GM21825 (cell line): Measurements from ENCODE around the gene MYO7B.
A peak's percentile ranks its signal among the peaks of the same experiment; 100 is the strongest.

Experiments
- ATAC-seq: cut with Tn5 transposase; IDR thresholded peaks from one replicate; pipeline ENCODE4 v1.9.1; 2021; ENCODE audit warnings: mild to moderate bottlenecking, moderate library complexity; ENCODE audit not compliant: unreplicated experiment

The MYO7B gene

DNA sequence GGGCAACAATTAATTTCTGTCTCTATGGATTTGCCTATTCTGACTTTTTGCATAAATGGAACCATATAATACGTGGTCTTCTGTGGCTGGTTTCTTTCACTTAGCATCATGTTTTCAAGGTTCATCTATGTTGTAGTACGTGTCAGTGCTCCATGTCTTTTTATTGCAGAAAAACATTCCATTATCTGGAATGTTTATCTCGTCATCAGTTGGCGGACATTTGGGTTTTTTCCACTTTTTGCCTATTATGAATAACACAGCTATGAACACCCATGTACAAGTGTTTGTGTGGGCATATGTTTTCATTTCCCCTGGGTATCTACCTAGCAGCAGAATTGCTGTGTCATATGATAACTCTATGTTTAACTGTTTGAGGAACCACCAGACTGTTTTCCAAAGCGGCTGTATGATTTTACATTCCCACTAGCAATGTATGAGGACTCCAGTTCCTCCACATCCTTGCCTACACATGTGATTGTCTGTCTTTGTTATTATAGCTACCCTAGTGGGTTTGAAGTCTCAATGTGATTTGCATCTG is 49.9 kb downstream of the MYO7B start:
- no peak for ATAC-seq

DNA sequence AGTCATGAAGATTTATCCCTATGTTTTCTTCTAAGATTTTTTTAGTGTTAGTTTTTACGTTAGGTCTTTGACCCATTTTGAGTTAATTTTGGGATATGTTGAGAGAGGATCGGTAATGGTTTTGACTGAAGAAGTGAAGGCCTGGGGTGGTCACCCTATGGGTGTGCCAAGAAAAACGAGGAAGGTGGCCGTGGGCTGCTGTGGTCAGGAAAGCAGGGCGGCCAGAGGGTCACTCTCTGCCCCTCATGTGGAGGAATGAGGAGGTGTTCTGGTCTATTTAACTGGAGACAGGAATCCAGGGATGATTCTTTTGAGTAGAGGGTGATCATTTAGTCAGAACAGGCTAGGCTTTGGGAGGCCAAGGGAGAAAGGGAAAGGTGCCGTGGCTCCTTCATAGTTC is 50.7 kb downstream of the MYO7B start:
- ATAC-seq = no peak

DNA sequence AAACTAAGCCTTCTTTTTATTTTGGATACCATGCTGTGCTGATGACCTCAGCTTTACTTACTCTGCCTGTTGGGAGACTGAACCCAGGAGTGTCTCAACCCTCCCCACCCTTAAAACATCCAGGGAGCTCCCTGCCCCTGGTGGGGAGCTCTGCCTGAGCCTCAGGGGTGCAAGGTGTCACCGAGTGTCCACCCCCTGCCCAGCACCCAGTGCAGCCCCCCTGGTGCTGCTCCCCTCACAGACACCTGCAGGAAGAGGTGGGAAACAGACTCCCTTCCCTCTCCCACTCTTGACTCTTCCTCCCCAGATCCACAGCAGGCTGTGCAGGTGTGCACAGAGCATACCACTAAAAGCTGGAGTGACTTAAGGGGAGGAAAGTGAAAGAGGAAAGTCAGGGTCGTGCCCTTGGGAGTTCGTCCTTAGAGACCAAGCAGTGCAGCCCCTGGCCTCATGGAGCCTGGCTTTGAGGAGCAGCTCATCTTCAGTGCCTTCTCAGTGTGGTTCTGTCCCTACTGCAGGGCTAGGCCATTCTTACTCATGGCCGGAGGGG is 51.3 kb downstream of the MYO7B start:
- no peak for ATAC-seq

- ATAC-seq = no peak
Observed at GRCh38 chr2:127588241-127588640, 52.8 kb downstream of the MYO7B start.

- no peak for ATAC-seq
Observed at GRCh38 chr2:127589358-127589757, 53.9 kb downstream of the MYO7B start.

- no peak for ATAC-seq
Observed at GRCh38 chr2:127589841-127590240, 54.4 kb downstream of the MYO7B start.

GRCh38 chr2:127590386-127591190 is 55.1 kb downstream of the MYO7B start:
- no peak for ATAC-seq

DNA sequence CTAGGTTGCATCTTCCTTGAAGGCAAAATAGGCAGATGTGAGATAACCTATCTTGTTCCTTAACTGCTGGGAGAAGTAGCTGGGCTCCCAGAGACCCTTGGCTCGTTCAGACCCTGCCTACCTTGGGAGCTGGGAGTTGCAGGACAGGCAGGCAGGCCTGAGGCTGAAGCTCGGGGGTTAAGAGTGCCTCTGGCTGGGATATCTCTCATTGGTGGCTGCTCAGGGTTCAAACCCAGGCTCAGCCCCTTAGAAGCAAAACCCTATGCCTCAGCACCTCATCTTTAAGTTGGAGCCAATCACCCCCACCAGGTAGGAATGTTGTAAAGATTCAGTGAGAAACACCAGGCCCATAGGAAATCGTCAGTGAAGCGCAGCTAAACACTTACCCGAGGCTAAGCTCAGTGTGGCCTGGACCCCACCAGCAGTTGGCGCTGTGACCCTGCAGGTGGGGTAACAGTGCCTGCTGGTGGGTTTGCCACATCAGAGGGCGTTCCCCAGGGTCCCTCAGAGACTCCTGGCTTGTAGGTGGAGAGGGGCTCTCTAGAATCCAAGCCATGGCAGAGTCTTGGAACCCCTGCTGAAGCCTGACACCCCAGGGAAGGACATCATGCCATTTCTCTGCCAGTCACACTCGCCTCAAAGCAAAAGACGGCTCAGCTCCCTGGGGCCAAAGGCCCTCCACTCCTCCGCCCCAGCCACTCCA is 55.9 kb downstream of the MYO7B start:
- peak; percentile 87 for ATAC-seq

- ATAC-seq = no peak
Observed at GRCh38 chr2:127592761-127593227, 57.3 kb downstream of the MYO7B start.

DNA sequence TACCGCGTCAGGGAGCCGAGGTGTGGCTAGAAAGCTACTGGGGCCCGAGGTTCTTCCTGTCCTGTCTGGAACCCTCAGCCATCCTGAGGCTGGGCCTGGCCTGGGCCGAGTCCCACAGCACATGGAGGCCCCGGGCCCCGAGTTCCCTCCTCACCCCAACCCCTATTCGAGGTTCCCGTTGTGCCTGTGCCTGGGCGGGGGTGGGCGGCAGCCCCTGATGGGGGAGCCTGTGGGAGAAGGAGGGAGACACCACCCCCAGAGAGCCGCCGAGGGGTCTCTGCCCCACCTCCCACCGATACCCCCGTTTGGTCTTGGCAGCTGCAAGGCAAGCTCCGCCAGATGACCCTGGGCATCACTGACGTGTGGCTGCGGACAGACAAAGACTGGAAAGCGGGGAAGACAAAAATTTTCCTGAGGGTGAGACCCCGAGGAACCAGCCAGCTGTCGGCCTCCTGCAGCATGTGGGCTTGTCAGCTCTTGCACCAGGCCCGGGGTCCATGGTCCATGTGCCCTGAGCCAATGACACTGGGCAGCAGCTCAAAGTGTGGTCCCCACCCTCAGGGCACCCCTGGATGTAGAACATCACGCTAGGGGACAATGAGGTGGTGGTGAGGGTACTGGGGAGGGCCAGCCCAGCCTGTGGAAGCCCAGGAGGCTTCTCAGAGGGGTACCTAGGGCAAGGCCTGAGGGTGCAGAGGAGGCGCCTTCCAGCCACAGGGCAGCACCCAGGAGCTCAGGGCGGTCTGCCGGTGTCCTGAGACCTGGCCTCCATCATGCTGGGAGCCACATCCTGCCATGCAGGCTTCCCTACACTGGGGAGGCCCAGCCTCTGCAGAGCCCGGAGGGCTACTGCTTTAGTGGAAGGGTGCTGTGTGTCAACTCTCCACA is 58.0 kb downstream of the MYO7B start:
- ATAC-seq = no peak

DNA sequence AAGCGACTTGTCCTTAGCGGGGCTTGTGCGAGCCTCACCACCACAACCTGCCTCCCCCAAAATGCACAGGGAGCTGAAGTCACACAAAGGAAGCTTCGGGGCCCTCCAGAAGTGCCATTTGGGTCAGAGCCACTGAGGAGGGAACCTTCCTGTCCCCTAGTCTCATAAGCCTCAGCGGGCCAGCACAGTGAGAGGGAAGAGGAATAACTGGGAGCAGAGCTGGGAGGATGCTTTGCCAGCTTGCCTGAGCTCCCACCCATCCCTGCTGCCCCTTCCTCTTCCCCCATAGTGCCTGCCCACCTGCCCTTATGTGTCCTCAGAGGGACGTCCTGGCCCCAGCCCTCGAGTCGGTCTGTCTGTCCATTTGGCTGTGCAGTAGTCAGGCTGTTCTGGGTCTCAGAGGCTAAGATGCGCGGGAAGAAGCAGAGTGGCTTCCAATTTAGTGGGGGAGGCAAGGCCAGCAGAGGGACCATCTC is 58.7 kb downstream of the MYO7B start:
- ATAC-seq = no peak

GRCh38 chr2:127596311-127597045 is 61.0 kb downstream of the MYO7B start:
- ATAC-seq = no peak

DNA sequence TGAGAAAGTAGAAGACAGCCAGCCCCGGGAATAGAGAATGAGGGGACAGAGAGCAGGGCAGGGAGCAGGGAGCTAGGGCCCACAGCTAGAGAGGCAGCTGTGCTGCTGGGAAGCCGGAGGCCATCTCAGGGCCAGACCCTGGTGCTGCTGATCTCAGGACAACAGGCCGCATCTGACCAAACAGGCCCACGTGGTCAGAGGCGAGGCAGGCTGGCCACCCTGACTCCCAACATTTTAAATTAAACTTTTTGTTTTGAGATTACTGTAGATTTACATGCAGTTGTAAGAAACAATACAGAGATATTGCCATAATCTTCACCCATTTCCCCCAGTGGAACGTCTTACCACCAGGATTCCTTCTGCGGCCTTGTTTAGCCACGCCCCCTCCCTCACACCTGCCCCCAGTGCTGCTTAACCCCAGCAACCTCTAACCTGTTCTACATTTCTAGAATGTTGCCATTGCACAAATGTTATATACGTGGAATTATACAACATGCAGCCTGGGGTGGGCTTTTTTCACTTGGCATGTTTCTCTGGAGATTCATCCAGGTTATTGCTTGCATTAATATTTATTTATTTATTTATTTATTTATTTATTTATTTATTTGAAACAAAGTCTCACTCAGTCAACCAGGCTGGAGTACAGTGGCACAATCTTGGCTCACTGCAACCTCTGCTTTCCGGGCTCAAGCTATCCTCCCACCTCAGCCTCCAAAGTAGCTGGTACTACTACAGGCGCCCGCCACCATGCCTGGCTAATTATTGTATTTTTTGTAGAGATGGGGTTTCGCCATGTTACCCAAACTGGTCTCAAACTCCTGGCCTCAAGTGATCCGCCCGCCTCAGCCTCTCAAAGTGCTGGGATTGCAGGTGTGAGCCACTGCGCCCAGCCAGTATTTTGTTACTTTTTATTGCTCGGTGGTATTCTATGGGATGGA is 61.8 kb downstream of the MYO7B start:
- ATAC-seq = no peak

DNA sequence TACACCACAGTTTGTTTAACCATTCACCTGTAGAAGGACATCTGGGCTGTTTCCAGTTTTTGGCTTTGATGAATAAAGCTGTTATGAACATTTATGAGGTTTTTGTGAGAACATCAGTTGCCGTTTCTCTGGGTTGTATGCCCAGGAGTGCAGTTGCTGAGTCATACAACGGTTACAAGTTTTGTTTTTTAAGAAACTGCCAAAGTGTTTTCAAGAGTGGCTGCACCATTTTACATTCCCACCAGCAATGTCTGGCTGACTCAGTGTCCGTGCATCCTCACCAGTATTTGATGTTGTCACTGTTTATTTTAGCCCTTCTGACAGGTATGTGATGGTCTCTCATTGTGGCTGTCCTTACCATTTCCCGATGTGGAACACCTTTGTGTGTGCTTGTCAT is 62.5 kb downstream of the MYO7B start:
- ATAC-seq = no peak

- no peak for ATAC-seq
Observed at GRCh38 chr2:127598711-127599110, 63.2 kb downstream of the MYO7B start.

GRCh38 chr2:127599211-127599610 is 63.7 kb downstream of the MYO7B start:
- ATAC-seq = no peak

DNA sequence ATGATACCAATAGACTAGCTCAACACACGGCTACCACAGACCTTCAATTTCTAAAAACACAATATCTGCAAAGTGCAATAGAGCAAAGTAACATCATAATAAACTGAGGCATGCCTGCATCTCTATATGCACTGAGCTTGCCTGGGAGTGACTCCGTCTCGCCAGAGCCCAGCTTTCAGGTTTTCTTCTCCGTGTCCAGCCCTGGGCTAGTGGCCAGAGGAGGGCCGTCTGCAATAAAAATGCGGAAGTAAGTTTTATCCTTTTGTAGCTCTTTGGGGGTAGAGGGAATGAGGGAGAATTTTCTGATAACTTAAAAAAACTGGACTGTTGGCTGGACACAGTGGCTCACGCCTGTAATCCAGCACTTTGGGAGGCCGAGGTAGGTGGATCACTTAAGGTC is 69.5 kb downstream of the MYO7B start:
- ATAC-seq = no peak

DNA sequence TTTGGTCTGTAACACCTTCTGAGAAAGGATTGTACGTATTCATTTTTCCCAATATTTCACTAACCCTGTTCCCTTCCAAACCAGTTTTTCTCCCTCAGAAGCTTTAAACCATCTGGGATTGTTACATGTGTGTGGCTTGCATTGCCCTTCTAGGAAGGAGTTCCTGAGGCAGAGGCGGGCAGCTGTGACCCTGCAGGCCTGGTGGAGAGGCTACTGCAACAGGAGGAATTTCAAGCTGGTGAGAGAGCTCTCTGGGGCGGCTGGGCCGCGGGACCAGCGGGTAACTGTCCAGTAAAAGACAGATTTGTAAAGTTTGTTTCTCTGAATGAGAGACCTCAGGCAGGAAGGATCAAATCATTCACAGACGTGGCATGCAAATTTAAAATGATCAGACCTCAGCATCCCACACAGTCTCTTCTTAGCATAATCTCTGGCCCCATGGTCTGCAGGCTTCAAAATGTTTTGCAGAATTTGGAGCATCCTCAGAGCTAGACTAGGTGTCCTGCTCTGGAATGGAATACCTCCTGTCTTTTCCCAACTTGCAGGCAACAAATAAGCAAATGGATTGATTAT is 70.3 kb downstream of the MYO7B start:
- no peak for ATAC-seq
